ENCODE results near the gene CLUH.

Gene CLUH

GRCh38 chr17:2705888-2706795 is 5.4 kb downstream of the CLUH start:
- DNase-seq (ENCODE audit: low read depth), result no peak
- H3K4me3 ChIP-seq (ENCODE audit: low read depth, low read length), result no peak overlapping the region
- TF ChIP-seq POLR2A (IDR thresholded peaks at IDR 0.05; ENCODE audit: extremely low read depth, insufficient read length) (no peak), CTCF (IDR thresholded peaks at IDR 0.05; ENCODE audit: low read depth, low read length) (no peak), MYC (IDR thresholded peaks at IDR 0.05; ENCODE audit: low read depth, low read length) (no peak), MAX (IDR thresholded peaks at IDR 0.05; ENCODE audit: low read depth, low read length) (no peak)

GRCh38 chr17:2705263-2705662 is 6.3 kb downstream of the CLUH start:
- TF ChIP-seq MAX (IDR thresholded peaks at IDR 0.05; ENCODE audit: low read depth, low read length), result no peak
- TF ChIP-seq POLR2A (IDR thresholded peaks at IDR 0.05; ENCODE audit: extremely low read depth, insufficient read length), result no peak
- no peak for TF ChIP-seq CTCF (IDR thresholded peaks at IDR 0.05; ENCODE audit: low read depth, low read length)
- TF ChIP-seq MYC (IDR thresholded peaks at IDR 0.05; ENCODE audit: low read depth, low read length), result no peak
- H3K4me3 ChIP-seq (ENCODE audit: low read depth, low read length), result no peak overlapping the region
- no peak for DNase-seq (ENCODE audit: low read depth)

- TF ChIP-seq MYC (IDR thresholded peaks at IDR 0.05; ENCODE audit: low read depth, low read length) (no peak), CTCF (IDR thresholded peaks at IDR 0.05; ENCODE audit: low read depth, low read length) (no peak), POLR2A (IDR thresholded peaks at IDR 0.05; ENCODE audit: extremely low read depth, insufficient read length) (no peak), MAX (IDR thresholded peaks at IDR 0.05; ENCODE audit: low read depth, low read length) (no peak)
- H3K4me3 ChIP-seq (ENCODE audit: low read depth, low read length), result no peak overlapping the region
- DNase-seq (ENCODE audit: low read depth), result no peak
Observed at GRCh38 chr17:2704890-2705248, 6.7 kb downstream of the CLUH start.

GRCh38 chr17:2704031-2704889 is 7.3 kb downstream of the CLUH start:
- no peak for DNase-seq (ENCODE audit: low read depth)
- no peak overlapping the region for H3K4me3 ChIP-seq (ENCODE audit: low read depth, low read length)
- TF ChIP-seq POLR2A (IDR thresholded peaks at IDR 0.05; ENCODE audit: extremely low read depth, insufficient read length) (no peak), MAX (IDR thresholded peaks at IDR 0.05; ENCODE audit: low read depth, low read length) (no peak), MYC (IDR thresholded peaks at IDR 0.05; ENCODE audit: low read depth, low read length) (no peak), CTCF (IDR thresholded peaks at IDR 0.05; ENCODE audit: low read depth, low read length) (no peak)

- H3K4me3 ChIP-seq (ENCODE audit: low read depth, low read length), result no peak overlapping the region
- DNase-seq (ENCODE audit: low read depth), result no peak
- TF ChIP-seq MYC (IDR thresholded peaks at IDR 0.05; ENCODE audit: low read depth, low read length), result no peak
- no peak for TF ChIP-seq CTCF (IDR thresholded peaks at IDR 0.05; ENCODE audit: low read depth, low read length)
Observed at GRCh38 chr17:2703606-2704005, 8.0 kb downstream of the CLUH start.

All from NB4 (cell line).